GM21723 (cell line): ENCODE results near the gene MYO15A.

Experiments
- ATAC-seq: cut with Tn5 transposase; IDR thresholded peaks from one replicate; pipeline ENCODE4 v1.9.1; 2021; ENCODE audit warnings: mild to moderate bottlenecking, moderate library complexity; ENCODE audit not compliant: unreplicated experiment

Gene MYO15A

GRCh38 chr17:18182110-18182977, 73.8 kb downstream of the MYO15A start:
- no peak for ATAC-seq

GRCh38 chr17:18182978-18183333, 74.4 kb downstream of the MYO15A start:
- ATAC-seq = peak; percentile 40

GRCh38 chr17:18183334-18184142, 75.0 kb downstream of the MYO15A start, which contains the start of gene ALKBH5:
TSS of gene ALKBH5 (plus strand) at chr17:18183828. CDS start at chr17:18184244, 416 bp downstream.
- ATAC-seq = peak; percentile 84

DNA sequence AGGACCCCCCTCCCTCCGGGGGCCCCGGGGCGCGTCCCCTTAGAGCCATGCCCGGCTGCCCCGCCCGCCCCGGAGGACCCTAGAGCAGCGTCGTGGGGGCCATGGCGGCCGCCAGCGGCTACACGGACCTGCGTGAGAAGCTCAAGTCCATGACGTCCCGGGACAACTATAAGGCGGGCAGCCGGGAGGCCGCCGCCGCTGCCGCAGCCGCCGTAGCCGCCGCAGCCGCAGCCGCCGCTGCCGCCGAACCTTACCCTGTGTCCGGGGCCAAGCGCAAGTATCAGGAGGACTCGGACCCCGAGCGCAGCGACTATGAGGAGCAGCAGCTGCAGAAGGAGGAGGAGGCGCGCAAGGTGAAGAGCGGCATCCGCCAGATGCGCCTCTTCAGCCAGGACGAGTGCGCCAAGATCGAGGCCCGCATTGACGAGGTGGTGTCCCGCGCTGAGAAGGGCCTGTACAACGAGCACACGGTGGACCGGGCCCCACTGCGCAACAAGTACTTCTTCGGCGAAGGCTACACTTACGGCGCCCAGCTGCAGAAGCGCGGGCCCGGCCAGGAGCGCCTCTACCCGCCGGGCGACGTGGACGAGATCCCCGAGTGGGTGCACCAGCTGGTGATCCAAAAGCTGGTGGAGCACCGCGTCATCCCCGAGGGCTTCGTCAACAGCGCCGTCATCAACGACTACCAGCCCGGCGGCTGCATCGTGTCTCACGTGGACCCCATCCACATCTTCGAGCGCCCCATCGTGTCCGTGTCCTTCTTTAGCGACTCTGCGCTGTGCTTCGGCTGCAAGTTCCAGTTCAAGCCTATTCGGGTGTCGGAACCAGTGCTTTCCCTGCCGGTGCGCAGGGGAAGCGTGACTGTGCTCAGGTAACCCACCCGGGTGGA, 75.8 kb downstream of the MYO15A start:
- ATAC-seq = peak; percentile 4

GRCh38 chr17:18185391-18185790, 76.8 kb downstream of the MYO15A start:
- ATAC-seq = no peak

DNA sequence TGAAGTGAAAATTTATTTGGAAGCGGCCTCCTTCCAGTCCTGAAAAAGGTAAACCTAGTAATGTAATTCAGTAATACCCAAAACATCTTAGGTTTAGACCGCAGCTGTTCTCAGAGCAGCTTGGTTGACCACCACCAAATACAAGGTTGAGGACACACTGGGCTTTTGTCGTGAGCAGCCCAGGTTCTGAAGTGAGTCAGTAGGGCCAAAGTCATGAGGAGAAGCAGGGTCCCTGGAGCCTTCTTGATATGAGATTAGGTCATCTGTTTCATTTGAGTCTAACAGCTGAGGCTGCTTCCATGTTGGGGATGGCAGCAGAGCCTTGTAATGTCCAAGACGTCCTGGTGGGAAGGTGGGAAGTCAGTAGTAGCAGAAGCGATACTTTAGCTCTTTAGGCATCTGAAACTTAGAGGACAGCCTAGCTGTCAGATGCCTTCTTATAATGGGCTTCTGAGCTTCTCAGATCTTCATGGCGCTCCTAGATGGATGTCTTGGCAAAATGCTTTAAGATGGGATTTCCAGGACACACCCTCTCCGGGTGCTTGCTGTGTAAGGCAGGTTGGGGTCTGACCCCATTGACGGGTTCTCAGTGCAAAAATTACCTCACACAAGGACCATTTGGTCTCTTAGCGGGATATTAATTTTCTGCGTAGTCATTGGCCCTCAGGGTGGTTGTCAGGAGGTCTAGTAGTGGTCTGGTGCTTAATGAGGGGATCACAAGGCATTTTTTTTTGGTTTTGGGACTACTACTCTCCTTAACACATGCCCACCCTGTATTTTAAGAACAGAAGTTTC, 77.5 kb downstream of the MYO15A start:
- ATAC-seq = no peak

- ATAC-seq = no peak
These were observed 78.0 kb downstream of the MYO15A start for GRCh38 chr17:18186627-18186982.

DNA sequence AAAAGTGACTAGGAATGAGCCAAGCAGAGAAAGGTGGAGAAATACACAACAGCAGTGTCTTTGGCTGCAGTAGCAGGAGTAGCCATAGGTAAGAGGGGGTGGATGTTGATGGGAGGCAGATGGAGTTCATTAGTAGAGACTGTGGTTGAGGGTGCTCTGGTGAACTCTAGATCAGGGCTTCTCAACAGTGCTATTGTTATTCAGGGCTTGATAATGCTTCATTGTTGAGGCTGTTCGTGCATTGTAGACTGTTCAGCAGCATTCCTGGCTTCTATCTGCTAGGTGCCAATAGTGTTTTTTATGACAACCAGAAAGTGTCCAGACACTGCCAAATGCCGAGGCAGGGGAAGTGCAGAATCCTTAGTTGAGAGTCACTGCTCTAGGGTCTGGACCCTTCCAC, 78.7 kb downstream of the MYO15A start:
- ATAC-seq = no peak

DNA sequence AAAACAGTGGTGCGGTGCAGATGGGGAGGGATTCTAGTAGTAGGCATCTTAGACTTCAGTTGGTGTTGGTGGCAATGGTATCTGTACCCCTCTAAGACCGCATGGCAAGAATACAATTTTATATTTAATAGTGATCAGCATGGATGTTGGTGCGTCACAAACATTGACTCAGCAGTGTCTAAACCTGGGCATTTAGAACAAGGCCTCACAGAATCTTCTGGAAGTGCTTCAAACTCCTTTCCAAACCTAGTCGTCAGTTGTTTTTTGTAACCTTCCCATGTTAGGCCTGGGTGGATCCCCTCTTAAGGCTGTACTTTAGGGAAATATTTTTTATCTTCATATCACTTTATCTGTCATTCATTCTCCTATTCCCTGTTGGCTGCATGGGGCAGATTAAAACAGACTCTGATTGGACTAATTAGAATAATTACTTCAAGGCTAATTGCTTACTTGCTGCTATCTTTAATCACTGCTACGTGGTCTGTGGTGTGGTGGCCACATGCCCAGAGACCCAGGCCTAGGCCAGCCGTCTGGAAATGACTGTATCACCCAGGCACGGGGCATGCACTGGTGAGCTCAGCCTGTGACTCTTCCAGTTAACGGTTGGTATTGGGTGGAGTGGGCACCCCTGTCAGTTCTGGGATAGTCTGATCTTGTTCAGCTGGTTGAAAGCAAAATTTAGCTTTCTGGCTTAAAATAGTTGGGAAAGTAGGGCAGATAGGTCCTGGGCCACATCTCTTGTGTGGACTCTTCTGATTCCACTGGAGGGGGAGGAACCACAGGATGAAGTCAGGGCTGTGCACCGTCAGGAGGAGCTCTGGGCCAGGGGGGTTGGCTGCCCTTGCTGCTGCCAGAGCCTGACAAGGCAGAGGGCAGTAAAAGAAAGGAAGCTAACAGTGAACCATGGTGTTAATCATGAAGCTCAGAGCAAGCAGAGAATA, 79.5 kb downstream of the MYO15A start:
- ATAC-seq = no peak

GRCh38 chr17:18190628-18191235, 82.2 kb downstream of the MYO15A start:
- ATAC-seq = no peak

GRCh38 chr17:18191236-18191667, 82.7 kb downstream of the MYO15A start:
- no peak for ATAC-seq

DNA sequence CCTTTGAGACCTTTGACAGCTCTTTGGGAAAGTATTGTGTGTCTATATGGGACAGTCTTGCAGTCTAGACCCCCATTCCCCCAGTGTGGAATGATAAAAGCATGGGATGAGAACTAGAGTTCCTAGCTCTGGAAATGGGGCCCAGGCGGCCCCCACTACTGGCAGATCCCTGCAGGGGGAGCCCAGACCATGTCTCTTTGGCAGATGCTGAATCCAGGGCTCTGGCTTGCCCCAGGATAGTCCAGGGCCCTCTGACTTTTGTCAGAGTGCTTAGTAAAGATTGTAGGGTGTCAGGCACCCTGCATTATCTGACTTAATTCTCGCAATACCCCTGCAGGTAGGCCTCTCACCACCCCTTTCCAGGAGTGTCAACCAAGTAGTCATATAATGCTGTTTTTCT, 83.4 kb downstream of the MYO15A start:
- no peak for ATAC-seq

DNA sequence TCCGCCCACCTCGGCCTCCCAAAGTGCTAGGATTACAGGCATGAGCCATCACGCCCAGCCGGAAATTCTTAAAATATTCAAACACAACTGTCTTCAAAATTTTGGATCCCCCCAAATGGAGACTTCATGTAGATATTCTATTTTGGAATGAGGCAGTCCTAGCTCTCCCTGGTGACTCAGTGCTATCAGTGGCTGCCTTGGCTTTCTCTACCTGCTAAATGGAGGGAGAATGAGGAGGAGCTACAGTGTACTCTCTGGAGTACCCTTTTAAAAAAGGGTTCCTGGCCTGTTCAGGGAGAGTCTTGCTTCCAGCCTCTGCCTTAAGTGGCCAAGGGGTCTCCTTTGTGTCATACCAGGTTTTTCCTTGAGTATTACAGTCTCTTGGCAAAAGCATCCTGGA, 85.8 kb downstream of the MYO15A start:
- no peak for ATAC-seq

GRCh38 chr17:18194804-18195203, 86.2 kb downstream of the MYO15A start:
- no peak for ATAC-seq

DNA sequence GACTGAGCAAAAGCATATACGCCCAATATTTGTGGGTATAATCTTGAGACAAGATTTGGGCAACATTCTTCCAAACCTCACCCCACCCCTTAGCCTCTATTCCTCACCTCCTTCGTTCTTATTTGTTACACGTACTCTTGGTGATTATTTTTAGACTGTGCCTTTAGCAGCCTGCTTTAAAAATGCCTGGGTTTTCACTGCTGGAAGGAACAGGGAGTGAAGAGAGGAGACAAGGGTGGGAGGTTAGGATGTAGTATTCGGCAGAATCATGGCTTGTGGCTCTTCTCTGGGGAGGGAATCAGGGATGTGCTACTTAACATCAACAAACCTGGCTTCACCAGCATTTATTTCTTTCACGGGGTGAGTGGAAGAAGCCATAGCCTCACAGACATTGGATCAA, 86.7 kb downstream of the MYO15A start:
- ATAC-seq = no peak

GRCh38 chr17:18197535-18198194, 89.1 kb downstream of the MYO15A start:
- no peak for ATAC-seq

GRCh38 chr17:18198530-18198929, 90.0 kb downstream of the MYO15A start:
- ATAC-seq = no peak

DNA sequence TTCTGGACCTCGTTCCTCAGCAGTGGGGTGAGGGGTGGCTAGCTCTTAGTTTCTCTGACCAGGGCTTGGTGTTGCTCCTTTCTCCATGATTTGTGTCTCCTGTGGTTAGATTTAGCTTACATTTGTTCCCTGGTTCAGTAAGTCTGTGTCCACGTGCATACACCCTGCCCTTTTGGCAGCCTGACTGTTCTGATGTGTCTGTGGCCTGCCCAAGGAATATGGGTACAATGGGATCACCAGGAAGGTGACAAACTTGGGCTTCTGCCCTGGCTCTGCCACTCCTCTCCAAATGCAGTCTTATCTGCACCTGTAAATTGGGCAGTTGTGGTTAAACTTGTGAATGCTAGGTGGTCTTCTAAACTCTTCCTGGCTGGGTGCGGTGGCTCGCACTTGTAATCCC, 92.6 kb downstream of the MYO15A start:
- no peak for ATAC-seq
